ENCODE data around the gene NTM.

DNA sequence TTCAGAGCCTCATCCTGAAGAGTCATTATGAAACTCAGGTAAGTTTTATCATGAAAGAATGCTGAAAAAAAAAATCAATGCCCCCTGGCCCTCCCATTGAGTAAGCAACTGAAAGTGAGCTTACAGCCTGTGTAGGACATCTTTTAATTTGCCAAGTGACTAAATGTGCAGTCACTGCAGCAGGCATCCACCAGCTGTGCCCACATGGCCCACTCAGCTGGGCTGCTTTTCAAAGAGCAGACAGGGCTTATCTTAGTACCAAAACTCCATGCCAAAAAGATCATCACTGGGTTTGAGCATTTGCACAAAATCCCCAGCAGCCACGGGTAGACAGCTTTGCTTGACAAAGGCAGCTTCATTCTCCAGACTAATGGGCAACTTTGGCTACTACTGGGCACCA is 709.7 kb downstream of the NTM start:
- TF ChIP-seq FOXK2 (IDR thresholded peaks at IDR 0.05) (no peak), HDGF (IDR thresholded peaks at IDR 0.05; ENCODE audit: borderline replicate concordance) (no peak)
